HG02623 (cell line): Measurements from ENCODE around the gene IL5RA.

Source experiments
- ATAC-seq: cut with Tn5 transposase; IDR thresholded peaks from one replicate; pipeline ENCODE4 v1.9.1; 2021; ENCODE audit warnings: moderate library complexity; ENCODE audit not compliant: unreplicated experiment

IL5RA gene

GRCh38 chr3:3069723-3070122, 40.5 kb downstream of the IL5RA start:
- no peak for ATAC-seq

DNA sequence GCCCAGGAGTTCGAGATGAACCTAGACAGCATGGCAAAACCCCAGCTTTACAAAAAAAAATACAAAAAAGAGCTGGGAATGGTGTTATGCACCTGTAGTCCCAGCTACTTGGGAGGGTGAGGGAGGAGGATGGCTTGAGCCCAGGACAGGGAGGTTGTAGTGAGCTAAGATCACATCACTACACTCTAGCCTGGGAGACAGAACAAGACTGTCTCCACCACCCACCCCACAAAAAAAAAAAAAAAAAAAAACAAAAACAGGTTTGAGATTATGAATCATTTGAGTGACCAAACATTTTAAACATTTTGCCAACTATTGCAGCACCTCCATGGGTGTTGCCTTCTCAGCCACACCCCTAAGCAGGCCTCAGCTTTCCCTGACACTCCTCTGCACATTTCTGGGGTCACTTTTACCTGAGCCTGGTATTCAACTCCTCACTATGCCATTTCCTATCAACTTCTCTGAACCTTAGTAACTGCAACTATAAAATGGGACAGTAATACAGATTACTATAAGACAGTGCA, 41.8 kb downstream of the IL5RA start:
- ATAC-seq, result no peak

DNA sequence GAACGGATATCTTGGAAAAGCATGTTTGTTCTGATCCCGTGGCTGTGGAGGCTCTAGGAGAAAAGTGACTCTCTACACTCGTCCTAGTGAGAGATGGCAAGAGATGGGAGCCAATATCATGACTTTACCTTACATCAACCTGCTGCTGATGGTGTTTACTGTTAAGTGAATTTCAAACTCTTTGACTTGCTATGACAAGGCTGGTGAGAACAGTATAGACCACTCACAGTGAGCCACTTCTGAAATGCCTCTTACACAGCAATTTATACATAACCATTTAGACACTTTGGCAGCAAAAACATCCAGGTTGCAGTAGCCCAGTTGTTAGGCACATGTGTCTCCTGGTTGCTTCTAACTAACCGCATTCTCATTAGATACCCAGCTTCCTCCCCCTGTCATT, 43.3 kb downstream of the IL5RA start:
- no peak for ATAC-seq

- ATAC-seq, result peak; percentile 88
Observed at GRCh38 chr3:3066378-3066777, 43.8 kb downstream of the IL5RA start.

DNA sequence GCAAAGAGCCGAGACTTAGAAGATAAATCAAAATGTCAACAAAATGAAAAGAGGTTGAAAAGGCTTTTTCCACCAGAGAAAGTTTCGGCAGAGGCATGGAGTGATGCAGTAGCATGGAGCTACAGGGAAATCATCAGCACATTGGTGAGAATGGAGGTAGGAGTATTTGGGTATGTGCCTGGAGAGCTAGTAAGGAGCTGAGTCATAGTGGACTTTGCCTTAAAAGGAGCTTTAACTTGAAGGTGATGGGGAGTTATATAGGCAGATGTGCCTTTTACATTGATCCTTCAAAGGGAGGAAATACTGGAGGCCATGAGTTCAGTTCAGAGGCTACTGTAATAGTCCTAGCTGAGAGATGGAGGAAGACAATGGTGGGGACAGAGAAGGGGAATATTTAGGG, 44.3 kb downstream of the IL5RA start:
- no peak for ATAC-seq

DNA sequence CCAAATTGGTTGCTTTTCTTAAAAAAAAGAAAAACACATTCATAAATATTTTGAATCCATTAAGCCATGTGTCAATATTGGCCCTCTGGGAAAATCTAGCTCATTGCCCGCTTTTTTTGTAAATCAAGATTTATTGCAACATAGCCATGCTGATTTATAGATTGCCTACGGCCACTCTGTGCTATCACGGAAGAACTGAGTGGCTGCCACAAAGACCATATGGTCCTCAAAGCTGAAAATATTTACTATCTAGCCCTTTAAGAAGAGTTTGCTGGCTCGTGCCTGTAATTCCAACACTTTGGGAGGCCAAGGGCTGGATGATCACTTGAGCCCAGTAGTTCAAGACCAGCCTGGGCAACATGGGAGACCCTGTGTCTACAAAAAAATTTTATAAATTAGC, 45.9 kb downstream of the IL5RA start:
- no peak for ATAC-seq

GRCh38 chr3:3059645-3060044, 50.5 kb downstream of the IL5RA start:
- no peak for ATAC-seq

GRCh38 chr3:3053974-3054373, 56.2 kb downstream of the IL5RA start:
- ATAC-seq, result no peak

GRCh38 chr3:3038201-3038991, 71.8 kb downstream of the IL5RA start:
- no peak for ATAC-seq

GRCh38 chr3:3037156-3037555, 73.0 kb downstream of the IL5RA start:
- ATAC-seq, result no peak

GRCh38 chr3:3031326-3031725, 78.8 kb downstream of the IL5RA start:
- no peak for ATAC-seq

DNA sequence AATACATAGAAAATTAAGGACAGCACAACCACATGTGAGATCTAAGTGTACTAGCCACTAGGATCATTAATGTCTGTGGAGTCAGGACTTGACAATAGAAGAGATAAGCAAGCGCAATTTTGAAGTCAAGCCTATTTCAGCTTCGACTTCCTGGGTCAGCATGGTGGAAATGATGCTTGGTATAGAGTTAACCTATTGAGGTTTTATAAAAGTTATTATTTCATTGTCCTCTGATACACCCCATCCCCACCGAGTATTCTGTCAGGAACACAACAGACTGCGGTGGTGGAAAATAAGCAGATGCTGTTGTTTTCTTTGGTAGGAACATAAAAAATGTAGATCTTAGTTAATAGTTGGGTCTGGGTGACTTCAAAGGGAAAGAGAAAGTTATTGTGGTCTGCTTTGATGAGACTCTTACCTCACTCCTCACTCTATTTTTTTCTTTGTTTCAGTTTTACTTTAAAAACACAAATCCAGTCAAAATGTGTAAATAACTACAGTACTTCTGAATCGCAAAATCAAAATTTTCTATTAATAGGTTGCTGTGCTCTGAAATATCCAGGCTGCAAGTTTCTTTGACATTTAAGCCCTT, 82.1 kb downstream of the IL5RA start:
- peak; percentile 96 for ATAC-seq

- ATAC-seq, result no peak
Observed at GRCh38 chr3:3023111-3023745, 86.9 kb downstream of the IL5RA start.

DNA sequence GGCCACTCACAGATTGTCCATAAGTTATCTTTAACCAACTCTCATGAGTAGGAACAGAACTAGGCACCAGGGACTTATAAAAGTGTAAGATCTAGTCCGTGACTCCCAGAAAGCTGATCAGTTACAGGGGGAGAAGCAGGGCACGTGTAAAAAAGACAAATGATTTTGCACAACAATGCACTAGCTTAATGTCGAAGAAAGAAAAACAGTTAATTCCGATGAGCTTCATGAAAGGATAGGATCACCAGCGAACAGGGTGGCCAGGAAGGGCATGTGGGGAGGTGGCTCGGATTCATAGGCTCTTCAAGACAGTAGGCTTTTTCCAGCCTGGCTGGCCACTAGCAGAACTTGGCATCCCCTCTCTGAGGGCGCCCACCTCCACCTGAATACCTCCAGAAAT, 90.0 kb downstream of the IL5RA start:
- no peak for ATAC-seq
